Prostate gland (tissue), 2 donors: Measurements from ENCODE around the gene PLA2R1.

Experiments used
- POLR2A ChIP-seq: fragments of 450-650 bp; IDR thresholded peaks from one replicate; pipeline ENCODE4 v1.6.1; 2016; ENCODE audit warnings: antibody characterized with exemption, mild to moderate bottlenecking
- POLR2AphosphoS5 ChIP-seq: sonication (generic); formaldehyde crosslinking; IDR thresholded peaks from one replicate; pipeline ENCODE4 v1.6.1; 2017; ENCODE audit warnings: antibody characterized with exemption
- TF ChIP-seq, protein P1 (sequence below), 4 experiments: fragments of 200-600 bp in 2 of 4; fragments of 450-650 bp in 2 of 4; sonication (generic) in 2 of 4; IDR thresholded peaks; 1 replicate in 3 of 4; 2 replicates in 1 of 4; pipeline ENCODE4 v1.5.1; 2016 to 2019; ENCODE audit warnings: antibody characterized with exemption in 4 of 4, mild to moderate bottlenecking in 2 of 4, moderate library complexity in 2 of 4

DNA sequence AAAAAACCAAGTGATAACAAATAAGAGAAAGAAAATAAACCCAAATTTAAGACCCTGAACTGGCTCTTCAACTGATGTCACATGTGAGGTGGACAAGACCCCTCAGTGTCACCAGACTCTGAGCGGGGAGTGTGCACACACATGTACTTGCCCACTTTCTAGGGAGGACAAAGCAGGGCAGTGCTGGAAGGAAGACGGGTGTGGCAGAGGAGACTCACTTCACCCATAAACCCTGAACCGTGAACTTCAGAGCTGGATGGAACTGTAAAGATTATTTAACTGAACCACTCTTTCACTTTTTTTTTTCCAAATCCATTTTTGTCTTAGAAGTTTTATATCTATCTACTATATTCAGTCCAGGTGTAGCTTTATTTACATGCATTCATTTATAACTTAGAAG, 12.3 kb downstream of the PLA2R1 start:
- TF ChIP-seq POLR2A: no peak
- TF ChIP-seq, protein P1, sequence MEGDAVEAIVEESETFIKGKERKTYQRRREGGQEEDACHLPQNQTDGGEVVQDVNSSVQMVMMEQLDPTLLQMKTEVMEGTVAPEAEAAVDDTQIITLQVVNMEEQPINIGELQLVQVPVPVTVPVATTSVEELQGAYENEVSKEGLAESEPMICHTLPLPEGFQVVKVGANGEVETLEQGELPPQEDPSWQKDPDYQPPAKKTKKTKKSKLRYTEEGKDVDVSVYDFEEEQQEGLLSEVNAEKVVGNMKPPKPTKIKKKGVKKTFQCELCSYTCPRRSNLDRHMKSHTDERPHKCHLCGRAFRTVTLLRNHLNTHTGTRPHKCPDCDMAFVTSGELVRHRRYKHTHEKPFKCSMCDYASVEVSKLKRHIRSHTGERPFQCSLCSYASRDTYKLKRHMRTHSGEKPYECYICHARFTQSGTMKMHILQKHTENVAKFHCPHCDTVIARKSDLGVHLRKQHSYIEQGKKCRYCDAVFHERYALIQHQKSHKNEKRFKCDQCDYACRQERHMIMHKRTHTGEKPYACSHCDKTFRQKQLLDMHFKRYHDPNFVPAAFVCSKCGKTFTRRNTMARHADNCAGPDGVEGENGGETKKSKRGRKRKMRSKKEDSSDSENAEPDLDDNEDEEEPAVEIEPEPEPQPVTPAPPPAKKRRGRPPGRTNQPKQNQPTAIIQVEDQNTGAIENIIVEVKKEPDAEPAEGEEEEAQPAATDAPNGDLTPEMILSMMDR (IDR thresholded peaks at IDR 0.05): no peak
- no peak for TF ChIP-seq POLR2AphosphoS5
